Stimulated activated CD4-positive, alpha-beta T cell treated with anti-CD3 and anti-CD28 coated beads, Interleukin-15, amount 100 ng/mL, for 1 hour (primary cell): Measurements from ENCODE around the gene SLC30A2.

Experiments used
- DNase-seq, 2 donors: peaks; one replicate each; pipeline ENCODE4 v3.0.0-alpha.2; 2020; ENCODE audit warnings: low read depth in 1 of 2, low spot score in 1 of 2

The SLC30A2 gene

DNA sequence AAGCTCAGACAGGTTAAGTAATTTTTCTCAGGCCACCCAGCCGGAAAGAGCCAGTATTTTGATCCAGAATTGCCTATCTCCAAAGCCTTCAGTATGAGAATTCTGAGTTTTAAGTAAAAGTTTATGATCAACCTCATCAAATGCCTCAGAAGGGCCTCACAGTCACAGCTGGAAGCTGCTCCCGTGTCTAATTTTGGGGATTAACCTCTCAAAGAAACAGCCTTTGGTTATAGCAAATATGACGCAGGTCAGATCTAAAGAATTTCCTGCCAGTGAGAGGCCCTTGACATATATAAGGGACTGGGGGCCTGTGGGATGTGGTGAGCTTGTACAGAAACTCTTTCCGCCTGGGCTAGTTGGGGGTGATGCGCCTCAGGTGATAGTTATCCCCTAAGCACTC, 22.1 kb downstream of the SLC30A2 start:
- no peak for DNase-seq

DNA sequence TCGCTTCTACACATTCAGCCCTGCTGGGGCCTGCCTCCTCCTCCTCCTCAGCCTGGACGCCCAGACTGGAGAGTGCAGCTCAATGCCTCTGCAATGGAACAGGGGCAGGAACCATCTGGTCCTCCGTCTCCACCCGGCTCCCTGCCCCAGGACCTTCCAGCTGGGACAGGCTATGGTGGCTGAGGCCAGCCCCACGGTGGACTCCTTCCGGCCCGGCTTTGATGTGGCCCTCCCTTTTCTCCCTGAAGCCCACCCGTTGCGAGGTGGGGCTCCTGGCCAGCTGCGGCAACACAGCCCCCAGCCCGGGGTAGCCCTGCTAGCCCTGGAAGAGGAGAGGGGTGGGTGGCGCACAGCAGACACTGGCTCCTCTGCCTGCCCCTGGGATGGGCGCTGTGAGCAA, 22.9 kb downstream of the SLC30A2 start:
- DNase-seq, result no peak

DNA sequence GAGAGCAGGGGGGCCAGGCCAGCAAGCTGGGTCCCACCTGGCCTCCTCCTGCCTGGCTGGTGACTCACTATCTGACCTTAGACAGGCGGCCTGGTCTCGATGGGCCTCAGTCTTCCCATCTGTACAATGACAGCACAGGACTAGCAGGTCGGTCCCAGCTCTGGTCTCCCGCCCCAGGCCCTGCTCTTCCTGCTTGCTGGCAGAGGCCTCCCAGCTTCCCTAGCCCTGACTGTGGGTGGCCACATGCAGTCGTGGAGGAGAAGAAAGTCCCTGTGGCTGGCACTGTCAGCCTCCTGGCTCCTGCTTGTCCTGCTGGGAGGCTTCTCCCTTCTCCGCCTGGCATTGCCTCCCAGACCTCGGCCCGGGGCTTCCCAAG, 23.5 kb downstream of the SLC30A2 start:
- DNase-seq, result no peak

DNA sequence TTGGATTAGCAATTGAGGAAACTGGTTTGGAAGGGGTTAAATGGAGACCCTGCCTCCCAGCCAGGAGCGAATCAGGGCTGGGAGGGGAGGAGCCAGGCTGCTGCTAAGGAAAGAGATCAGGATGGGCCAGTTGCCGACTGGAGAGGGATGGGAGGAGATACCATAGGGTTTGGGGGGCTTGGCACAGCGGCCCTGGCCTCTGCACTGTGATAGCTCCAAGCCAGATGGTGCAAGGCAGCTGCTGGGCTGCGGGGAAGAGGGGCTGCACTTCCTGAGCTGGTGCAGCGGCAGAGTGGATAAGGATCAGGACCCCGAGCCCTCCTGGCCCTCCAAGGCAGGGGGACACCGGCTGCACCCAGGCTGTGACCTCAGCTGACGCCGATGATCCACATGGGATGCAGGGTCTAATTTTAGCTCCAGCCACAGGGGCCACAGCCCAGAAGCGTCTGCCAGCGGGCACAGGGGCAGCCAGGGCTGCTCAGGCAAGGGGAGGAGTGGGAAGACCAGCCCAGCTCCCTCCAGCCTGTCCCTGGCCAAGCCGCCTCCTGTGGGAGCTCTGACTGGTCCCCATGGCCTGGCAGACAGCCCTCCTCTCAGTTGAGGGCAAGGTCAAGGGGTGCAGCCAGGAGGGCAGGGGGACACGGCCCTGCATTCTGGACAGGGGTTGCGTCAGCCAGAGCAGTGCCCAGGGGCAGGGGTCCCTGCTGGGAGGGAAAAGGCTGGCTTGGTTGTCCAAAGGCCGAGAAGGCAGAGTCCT, 24.1 kb downstream of the SLC30A2 start, which contains the start of gene EXTL1:
EXTL1 (plus strand) TSS at position 129 of the 757 bp plus-strand sequence. CDS start 872 bp downstream, outside the sequence.
- no peak for DNase-seq

DNA sequence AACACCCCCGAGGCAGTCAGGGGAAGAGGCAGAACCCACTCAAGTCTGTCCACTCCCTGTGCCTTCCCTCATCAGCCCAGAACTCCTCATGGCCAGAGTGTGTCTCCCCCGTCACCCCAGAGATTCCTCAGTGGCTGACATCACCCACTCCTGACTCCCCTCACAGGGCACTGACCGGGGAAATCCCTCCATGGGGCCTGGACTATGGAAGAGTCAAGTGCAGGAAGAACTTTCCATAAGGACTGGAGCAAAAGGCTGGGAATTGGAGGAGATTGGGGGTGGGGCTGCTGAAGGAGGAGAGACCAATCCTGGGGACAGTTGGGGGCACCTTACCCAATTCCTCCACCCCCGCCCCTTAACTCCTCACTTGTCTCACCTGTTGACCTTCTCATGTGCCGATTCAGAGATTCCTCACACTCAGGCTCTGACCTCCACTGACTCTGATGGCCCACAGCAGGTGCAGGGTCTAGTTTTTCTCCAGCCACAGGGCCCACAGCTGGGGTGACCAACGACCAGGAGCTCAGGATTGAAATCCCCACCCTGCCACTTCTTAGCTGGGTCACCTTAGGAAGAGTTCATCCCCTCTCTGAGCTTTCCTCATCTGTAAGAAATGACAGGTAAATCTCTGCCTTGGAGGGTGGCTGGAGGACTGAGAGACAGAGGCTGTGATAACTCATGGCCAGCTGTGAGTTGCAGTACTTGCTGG, 24.8 kb downstream of the SLC30A2 start:
- DNase-seq, result no peak

DNA sequence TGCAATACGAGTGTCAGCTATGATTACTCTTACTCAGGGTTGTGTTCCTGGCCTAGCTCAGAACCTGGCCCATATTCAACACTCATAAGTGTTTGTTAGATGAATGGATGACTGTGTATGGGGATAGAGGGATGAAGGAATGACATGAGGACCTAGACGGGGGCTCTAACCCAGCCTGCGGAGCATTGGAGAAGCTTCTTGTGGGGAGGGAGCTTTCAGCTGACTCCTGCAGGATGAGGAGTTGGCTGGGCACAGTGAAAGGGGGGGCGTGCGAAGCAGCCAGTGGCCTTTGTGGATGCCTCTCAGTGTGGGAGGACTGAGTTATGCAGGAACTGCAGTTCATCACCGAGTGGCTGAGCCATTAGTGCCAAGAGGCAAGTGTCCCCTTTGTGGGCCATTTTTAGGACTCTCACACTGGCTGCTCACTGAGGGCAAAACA, 25.6 kb downstream of the SLC30A2 start:
- no peak for DNase-seq

DNA sequence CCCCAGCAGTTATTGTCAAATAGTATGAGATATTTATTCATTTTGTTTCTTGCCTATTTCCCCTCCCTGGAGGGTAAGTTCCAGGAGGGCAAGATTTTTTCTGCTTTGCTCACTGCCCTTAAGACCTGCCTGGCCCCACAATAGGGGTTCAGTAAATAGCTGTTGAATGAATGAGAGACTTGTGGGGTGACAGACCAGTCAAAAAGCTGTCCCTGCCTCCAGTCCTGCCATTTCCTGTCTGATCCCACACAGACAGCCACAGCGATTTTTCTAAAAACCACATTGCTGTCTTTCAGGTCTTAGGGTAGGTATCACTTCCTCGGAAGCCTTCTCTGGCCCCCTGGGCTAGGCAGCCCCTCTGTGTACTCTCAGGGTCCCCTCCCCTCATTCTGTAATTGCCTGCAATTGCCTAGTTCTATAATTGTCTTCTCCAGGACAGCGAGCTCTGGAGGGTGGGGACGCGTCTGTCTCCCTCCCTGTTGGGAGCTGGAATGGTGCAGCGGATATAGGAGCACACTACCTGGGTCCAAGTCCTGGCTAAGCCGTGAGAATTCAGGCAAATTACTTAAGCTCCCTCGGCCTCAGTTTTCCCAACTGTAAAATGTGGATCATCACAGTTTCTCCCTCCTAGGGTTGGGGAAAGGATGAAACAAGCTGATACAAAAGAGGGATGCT, 26.1 kb downstream of the SLC30A2 start:
- no peak for DNase-seq

DNA sequence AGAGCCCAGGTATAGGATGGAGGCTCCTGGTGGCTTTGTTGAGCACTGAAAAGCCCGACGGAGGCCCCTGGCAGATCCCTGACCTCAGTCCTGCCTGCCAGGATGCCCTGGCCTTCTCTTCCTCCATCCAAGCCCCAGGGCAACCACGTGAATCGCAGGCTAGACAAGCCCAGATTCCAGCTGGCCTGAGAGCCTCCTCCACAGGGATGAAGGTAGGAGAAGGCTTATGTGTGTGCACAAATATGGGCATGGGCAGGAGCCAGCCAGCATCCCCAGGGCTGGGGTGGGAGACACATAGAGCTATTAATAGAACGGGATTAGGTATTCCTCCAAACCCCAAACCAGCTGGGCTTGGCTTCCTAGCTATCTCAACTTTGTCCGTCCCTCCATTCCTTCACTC, 28.3 kb downstream of the SLC30A2 start:
- DNase-seq, result no peak

DNA sequence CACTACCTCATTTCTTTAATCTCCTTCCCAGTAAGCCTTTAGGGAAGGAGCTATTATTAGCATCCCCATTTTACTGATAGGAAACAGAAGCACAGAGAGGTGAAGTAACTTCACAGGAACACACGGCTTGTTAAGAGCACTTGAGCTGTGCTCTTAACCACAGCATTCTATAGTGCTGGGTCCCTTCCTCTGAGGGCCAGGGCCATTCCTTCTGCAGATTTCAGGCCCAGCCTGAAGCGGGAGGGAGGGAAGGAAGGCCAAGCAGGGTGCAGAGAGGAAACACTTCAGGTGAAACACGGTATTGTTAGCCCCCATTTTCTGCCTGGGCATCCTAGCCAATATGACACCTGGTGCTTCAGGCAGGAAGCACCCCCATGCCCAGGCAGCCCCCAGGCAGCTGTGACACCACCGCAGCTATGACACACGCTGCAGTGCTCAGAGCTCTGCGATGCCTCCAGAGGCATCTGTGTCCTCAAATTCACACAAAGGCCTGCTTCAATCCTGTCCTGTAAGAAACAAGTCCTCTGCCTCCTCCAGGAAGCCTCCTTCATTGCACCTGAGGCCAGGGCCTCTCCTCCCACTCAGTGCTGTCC, 28.9 kb downstream of the SLC30A2 start:
- no peak for DNase-seq

DNA sequence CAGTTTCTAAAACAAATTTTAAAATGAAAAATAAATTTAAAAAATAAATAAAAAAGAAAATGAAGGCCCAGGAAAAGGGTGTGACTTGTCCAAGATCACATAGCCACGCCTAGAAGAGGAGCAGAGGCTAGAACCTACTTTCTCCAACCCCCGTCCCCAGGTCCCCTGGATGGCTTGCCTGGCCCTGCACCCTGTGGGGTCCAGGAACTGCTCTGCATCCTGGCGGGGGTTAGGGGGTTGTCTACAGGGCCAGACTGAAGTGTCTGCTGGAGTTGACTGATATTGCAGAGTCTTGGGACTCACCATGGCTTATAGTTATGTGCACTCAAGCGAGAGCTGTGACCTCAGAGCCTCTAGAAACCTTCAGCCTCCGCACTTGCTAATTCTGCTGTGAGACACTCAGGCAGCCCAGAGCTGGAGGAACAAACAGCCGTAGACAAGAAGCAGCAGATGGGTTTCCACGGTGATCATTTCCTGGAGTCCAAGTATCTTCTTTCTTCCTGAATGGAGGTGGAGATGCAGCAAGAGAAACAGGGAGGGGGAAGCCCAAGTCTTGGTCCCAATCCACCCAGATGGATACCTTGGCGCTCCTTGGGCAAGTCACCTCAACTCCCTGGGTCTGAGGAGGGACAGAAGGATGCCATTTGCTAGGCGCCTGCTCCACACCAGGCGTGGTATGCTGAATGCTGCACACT, 29.5 kb downstream of the SLC30A2 start:
- no peak for DNase-seq

DNA sequence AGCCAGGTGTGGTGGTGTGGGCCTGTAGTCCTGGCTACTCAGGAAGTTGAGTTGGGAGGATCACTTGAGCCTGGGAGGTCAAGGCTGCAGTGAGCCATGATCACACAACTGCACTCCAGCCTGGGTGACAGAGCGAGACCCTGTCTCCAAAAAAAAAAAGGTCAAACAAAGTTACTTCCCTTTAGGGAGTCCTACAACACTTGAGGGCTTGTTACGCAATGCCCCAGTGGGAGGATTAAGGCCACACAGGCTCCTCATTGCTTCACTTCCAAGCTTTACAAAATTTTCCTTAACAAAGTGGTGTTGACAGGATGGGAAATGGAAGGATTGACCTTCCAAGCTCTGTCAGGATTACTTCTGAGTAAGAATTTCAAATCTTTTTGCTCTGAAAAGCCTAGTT, 30.6 kb downstream of the SLC30A2 start:
- DNase-seq, result no peak

DNA sequence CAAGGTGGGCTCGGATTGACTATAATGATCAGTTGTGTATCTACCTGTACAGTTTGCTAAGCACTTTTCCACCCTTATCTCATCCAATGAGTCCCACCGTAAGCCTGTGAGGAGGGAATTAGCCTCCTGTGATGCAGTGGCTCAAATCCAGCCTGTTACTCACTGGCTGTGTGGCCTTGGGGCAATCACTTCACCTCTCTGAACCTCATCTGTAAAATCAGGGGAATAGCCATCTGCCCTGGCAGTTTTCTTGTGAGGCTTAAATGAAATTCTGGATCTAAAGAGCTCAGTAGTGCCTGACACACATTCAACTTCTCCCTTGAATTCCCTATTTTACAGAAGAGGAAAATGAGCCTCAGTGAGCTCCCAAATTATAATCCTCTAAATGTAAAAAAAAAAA, 31.7 kb downstream of the SLC30A2 start:
- no peak for DNase-seq

DNA sequence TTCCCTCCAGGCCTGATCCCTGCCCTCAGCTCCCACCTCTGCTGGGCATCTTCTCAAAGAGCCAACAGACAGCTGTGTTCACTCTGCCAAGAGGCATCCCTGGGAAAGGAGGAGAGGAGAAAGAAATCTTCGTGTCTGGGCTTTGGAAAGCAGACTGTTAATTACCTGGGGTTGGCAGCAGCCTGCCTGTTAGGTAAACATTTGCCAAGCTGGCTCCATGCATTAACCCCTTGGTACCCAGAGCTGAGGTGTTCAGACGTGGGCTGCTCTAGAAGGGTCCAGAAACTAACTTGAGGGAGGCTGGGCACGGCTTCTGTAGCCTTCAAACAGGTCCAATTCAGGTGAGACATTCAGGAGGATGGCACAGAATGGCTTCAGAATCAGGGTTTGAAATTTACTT, 33.1 kb downstream of the SLC30A2 start:
- DNase-seq, result no peak

DNA sequence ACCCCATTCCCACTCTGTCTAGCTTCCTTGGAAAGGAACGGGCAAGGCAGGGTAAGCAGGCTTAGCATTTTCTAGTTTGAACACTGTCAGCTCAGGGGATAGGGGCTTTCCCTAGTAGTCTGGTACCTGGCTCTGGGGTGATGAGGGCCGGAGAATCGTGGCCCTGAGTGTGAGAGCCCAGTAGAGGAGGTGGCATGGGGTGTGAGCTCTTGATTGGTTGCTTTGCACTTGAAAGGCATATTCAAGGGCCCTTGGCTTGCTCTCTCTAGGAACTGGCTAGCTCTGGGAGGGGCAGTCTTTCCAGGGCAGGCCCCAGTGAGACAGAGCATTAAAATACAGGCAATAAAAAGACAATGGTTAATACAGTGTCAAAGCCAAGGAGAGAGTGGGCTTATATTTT, 35.1 kb downstream of the SLC30A2 start:
- no peak for DNase-seq

DNA sequence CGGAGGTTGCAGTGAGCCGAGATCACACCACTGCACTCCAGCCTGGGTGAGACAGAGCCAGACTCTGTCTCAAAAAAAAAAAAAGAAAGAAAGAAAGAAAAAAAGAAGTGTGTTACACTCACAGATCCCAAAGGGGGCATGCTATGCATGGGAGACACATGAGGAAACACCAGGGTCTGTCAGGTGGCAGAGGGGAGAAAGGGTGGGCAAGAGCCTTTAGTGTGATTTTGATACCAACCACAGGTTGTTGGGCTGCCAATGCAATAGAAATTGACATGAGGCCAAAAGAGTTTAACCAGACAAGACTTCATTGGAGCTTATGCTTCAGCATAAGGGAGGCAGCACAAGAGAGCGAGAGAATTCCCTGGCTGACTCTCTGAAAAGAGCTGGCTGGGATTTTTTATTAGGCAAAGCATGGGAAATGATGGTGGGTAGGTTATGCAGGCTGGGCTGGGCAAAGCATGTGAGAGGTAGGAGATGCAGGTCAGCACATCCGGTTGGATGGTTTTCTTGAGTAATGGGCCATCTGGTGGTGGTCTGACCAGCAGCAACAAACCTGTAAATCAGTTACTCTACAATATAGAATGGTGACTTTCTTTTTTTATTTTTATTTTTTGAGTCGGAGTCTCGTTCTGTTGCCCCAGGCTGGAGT, 36.0 kb downstream of the SLC30A2 start:
- DNase-seq, result no peak

DNA sequence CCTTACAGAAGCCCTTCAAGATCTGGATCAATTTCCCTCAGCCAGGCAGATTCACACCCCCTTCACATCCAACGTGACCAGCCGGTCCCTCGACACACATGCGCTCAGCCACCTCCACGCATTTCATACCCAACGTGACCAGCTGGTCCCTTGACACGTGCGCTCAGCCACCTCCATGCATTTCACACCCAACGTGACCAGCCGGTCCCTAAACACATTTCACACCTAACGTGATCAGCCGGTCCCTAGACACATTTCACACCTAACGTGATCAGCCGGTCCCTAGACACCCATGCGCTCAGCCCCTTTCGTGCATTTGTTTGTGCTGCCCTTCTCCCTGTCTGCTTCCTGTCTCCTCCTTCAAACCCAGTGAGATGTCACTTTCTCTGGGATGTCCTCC, 39.2 kb downstream of the SLC30A2 start:
- DNase-seq, result no peak

DNA sequence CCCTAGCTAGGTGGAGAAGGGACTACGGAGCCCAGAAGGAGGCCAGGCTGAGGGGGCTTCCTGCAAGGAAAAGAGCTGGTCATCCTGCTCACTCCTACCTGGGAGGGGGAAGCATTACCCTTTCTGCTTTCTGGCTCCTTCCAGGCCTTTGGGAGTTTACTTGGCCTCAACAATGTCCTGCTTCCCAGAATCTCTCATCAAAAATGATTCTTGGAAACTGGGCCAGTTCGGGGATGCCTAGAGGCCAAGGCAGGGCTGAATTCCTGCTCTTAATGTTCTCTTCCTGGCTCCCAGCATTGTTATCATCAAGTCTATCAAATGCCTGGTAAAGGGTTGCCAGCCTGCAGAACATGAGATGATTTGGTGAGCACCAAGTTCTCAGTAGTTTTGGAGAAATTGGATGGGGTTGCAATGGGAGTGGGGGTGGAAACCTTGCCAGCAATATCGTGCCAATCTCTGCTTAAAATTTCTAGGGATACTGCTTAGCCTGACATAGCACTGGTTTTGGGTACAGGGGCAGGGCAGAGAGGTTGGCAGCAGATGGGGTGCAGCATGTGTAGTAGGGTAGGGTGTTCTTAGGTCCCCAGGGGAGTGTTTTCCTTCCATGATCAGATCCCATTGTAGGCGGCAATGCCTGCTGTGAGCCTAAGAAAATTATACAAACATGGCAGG, 40.3 kb downstream of the SLC30A2 start:
- no peak for DNase-seq

DNA sequence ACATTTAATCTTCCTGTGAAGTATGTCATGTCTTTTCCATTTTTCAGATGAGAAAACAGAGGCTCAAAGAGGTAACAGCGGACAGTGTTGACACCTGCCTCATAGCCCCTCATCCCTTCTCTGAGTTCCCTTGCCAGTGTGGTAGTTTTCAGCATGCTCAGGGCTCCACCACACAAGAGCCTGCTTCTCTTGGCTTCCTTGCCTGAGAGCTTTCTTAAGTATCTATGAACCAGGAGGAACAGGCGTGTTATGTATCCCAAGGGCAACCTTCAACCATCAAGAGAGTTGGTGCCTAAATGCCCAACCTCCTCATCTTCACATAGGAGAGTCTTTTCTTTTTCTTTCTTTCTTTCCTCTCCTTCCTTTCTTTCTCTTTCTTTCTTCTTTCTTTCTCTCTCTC, 42.2 kb downstream of the SLC30A2 start:
- DNase-seq, result no peak

DNA sequence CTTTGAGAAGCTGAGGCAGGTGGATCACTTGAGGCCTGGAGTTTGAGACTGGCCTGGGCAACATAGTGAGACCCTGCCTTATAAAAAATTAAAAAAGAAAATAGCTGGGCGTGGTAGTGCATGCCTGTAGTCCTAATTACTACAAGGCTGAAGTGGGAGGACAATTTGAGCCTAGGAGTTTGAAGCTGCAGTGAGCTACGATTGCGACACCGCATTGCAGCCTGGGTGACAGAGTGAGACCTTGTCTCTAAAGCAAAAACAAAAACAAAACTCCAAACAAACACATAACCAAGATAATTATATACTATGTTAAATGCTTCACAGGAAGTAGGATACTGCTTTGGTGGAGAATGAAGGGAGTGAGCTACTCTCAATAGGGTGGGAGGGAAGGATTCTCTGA, 42.7 kb downstream of the SLC30A2 start:
- no peak for DNase-seq
